ENCODE data around the gene HEBP2. TPM values are rescaled to one million over a fixed set of nuclear protein-coding genes. Genes with fewer than 3 reads are reported as not detected.
A peak's percentile ranks its signal among the peaks of the same experiment; 100 is the strongest.

Gene HEBP2
- total RNA-seq, 2 experiments from 2014 or later = 14.0 to 36.2 TPM

GRCh38 chr6:138372711-138373463 lies 31.1 kb upstream of the HEBP2 start:
- intact Hi-C loops (cut with micrococcal nuclease; ENCODE audit: unreplicated experiment) = no loop called here
- ChIA-PET POLR2A (no interaction called here), CTCF (ENCODE audit: unreplicated experiment) (no interaction called here)
- Histone ChIP-seq H2AFZ (ENCODE audit: low read length) (no peak overlapping the region), H3K9me2 (ENCODE audit: insufficient read depth, low read length) (no peaks in the 10 kb centered on the region), H3K79me2 (ENCODE audit: insufficient read depth, low read depth, low read length) (no peaks in the 10 kb centered on the region), H3K27ac (ENCODE audit: low read depth, low read length, poor library complexity, severe bottlenecking) (no peak overlapping the region), H3K36me3 (ENCODE audit: insufficient read depth, low read length) (no peaks in the 10 kb centered on the region), H4K20me1 (ENCODE audit: insufficient read depth, low read length) (no peaks in the 10 kb centered on the region), H3K4me1 (ENCODE audit: insufficient read depth, low read length, poor library complexity, severe bottlenecking) (no peaks in the 10 kb centered on the region), H3K9me3 (ENCODE audit: low read length) (no peaks in the 10 kb centered on the region), H3K4me2 (ENCODE audit: low read length) (no peak overlapping the region), H3K4me3 (ENCODE audit: low read depth, low read length, poor library complexity, severe bottlenecking) (no peak overlapping the region)
- no peak for DNase-seq (ENCODE audit: low spot score)
- BruUV-seq (replicated peaks) = no TSS peak
- TF ChIP-seq, protein P1, sequence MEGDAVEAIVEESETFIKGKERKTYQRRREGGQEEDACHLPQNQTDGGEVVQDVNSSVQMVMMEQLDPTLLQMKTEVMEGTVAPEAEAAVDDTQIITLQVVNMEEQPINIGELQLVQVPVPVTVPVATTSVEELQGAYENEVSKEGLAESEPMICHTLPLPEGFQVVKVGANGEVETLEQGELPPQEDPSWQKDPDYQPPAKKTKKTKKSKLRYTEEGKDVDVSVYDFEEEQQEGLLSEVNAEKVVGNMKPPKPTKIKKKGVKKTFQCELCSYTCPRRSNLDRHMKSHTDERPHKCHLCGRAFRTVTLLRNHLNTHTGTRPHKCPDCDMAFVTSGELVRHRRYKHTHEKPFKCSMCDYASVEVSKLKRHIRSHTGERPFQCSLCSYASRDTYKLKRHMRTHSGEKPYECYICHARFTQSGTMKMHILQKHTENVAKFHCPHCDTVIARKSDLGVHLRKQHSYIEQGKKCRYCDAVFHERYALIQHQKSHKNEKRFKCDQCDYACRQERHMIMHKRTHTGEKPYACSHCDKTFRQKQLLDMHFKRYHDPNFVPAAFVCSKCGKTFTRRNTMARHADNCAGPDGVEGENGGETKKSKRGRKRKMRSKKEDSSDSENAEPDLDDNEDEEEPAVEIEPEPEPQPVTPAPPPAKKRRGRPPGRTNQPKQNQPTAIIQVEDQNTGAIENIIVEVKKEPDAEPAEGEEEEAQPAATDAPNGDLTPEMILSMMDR (conservative IDR thresholded peaks at IDR 0.05; ENCODE audit: low read length) = peak; percentile 39
- TF ChIP-seq EZH2phosphoT487 (IDR thresholded peaks at IDR 0.05; ENCODE audit: borderline replicate concordance, low read depth, low read length) = no peak

DNA sequence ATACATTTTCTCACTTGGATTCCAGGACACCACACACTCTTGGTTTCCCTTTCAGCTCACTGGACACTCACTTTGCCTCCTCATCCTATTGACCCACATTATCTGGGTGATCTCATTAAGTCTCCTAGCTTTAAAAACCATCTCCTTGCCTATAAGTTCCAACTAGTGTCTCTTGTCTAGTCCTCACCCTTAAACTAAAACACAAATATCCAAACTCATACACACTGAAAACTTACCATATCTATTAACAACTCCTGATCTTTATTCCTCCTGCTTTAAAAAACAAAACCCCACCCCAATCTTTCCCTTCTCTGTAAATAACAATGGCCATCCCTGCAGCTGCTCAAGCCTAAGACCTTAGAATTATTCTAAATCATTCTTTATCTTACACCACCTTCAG lies 29.8 kb upstream of the HEBP2 start:
- no peak for TF ChIP-seq EZH2phosphoT487 (IDR thresholded peaks at IDR 0.05; ENCODE audit: borderline replicate concordance, low read depth, low read length)
- TF ChIP-seq, protein P1 (conservative IDR thresholded peaks at IDR 0.05; ENCODE audit: low read length) = no peak
- H3K4me3 ChIP-seq (ENCODE audit: low read depth, low read length, poor library complexity, severe bottlenecking) = no peak overlapping the region
- POLR2A ChIA-PET = interaction anchor here (0.6 to 1.3 kb wide), 5 partner anchors 19 to 682 kb away, joined by 3 to 4 read pairs (median 3); partner anchors contain the start of gene HEBP2

DNA sequence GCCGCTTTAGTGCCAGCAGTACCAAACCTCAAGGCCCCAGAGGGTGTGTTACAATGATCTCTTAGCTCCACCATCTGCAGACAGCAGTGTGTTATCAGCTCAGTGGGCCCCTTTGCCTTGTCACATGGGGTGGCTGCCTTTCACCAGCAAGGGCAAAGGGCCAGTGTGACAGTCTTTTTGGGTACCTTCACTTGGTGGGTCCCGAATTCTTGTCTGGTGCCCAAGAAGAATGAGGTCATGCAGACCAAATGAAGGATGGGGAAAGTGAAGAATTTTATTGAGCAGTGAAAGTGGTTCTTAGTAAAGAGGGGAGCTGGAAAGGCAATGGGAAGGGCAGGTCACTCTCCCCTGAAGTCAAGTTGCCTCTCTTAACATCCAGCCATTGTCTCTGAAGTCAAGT lies 29.2 kb upstream of the HEBP2 start:
- Histone ChIP-seq H3K9me2 (ENCODE audit: insufficient read depth, low read length) (no peaks in the 10 kb centered on the region), H3K4me2 (ENCODE audit: low read length) (no peak overlapping the region), H3K4me3 (ENCODE audit: low read depth, low read length, poor library complexity, severe bottlenecking) (no peak overlapping the region), H3K9me3 (ENCODE audit: low read length) (no peaks in the 10 kb centered on the region), H3K27ac (ENCODE audit: low read depth, low read length, poor library complexity, severe bottlenecking) (no peak overlapping the region), H2AFZ (ENCODE audit: low read length) (no peak overlapping the region), H3K4me1 (ENCODE audit: insufficient read depth, low read length, poor library complexity, severe bottlenecking) (no peaks in the 10 kb centered on the region), H4K20me1 (ENCODE audit: insufficient read depth, low read length) (no peaks in the 10 kb centered on the region), H3K79me2 (ENCODE audit: insufficient read depth, low read depth, low read length) (no peaks in the 10 kb centered on the region), H3K36me3 (ENCODE audit: insufficient read depth, low read length) (no peaks in the 10 kb centered on the region)
- no peak for DNase-seq (ENCODE audit: low spot score)
- ChIA-PET CTCF (ENCODE audit: unreplicated experiment) (no interaction called here), POLR2A (interaction anchor here (1.1 kb wide), 1 partner anchor 19 kb away, joined by 3 read pairs; no protein-coding TSS in a partner anchor)
- TF ChIP-seq, protein P1 (conservative IDR thresholded peaks at IDR 0.05; ENCODE audit: low read length) = no peak
- TF ChIP-seq EZH2phosphoT487 (IDR thresholded peaks at IDR 0.05; ENCODE audit: borderline replicate concordance, low read depth, low read length) = no peak
- intact Hi-C loops (cut with micrococcal nuclease; ENCODE audit: unreplicated experiment) = no loop called here
- BruUV-seq (replicated peaks) = no TSS peak

More for the DNA sequence above, 29.8 kb upstream of the HEBP2 start:
- H3K36me3 ChIP-seq (ENCODE audit: insufficient read depth, low read length) = no peaks in the 10 kb centered on the region
- CTCF ChIA-PET (ENCODE audit: unreplicated experiment) = no interaction called here
- no peak overlapping the region for H3K27ac ChIP-seq (ENCODE audit: low read depth, low read length, poor library complexity, severe bottlenecking)
- no peaks in the 10 kb centered on the region for H4K20me1 ChIP-seq (ENCODE audit: insufficient read depth, low read length)
- H3K79me2 ChIP-seq (ENCODE audit: insufficient read depth, low read depth, low read length) = no peaks in the 10 kb centered on the region
- no peaks in the 10 kb centered on the region for H3K9me2 ChIP-seq (ENCODE audit: insufficient read depth, low read length)
- no peak for DNase-seq (ENCODE audit: low spot score)
- no peaks in the 10 kb centered on the region for H3K4me1 ChIP-seq (ENCODE audit: insufficient read depth, low read length, poor library complexity, severe bottlenecking)
- intact Hi-C loops (cut with micrococcal nuclease; ENCODE audit: unreplicated experiment) = no loop called here
- no peak overlapping the region for H2AFZ ChIP-seq (ENCODE audit: low read length)
- no peak overlapping the region for H3K4me2 ChIP-seq (ENCODE audit: low read length)
- no TSS peak for BruUV-seq (replicated peaks)
- no peaks in the 10 kb centered on the region for H3K9me3 ChIP-seq (ENCODE audit: low read length)

Measured in OCI-LY7 (cell line).